Measurements from ENCODE around the gene MEIS1. TPM values are rescaled to one million over a fixed set of nuclear protein-coding genes. Genes with fewer than 3 reads are reported as not detected.

Gene MEIS1
- total RNA-seq, 3 donors from 2014 or later: 23.0 to 37.9 (median 37.0) TPM

DNA sequence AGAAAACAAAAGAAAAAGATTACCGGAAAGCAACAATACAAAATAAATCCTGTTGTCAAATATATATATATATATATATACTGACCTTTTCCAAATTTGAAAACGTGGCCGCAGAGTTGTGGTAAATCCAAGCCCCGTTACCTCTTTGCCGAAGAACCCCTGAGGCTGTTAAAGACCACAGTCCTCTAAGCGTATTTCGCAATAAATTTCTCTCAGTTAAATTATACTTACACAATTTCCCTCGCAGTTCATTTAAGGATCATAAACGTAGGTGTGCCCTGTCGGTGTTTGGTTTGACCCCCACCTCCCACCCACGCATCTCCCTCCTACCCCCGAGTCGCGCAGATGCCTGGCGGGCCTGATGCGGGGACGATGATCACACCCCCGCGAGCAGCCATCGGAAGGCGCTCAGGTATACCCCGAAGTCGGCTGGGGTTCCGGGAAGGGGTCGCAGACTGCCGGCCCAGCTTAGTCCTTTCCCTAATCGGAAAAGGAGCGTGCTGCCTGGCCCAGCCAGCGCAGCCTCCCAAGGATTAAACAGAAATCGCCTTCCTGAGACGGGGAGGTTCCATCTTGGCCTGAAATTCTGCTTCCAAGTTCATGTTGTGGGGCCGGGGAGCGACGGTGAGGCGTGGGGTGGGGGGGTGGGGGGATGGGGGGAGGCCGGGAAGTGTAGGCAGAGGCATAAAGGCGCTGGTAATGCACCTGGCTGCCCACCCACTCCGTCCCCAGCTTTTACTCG lies 2.9 kb upstream of the MEIS1 start:
- H3K9me3 ChIP-seq: no peaks in the 10 kb centered on the region
- intact Hi-C loops (cut with DNase I; ENCODE audit: low total_unique reads): loop anchor here (10.0 kb wide), 1 partner anchor 143 kb away; no protein-coding TSS in a partner anchor
- no peak for DNase-seq (ENCODE audit: low spot score in 2 of 2)
- H3K4me3 ChIP-seq: peak overlapping the region in 2 of 3 donors; percentile 76 to 77
- H3K27ac ChIP-seq: peak overlapping the region; percentile 83 to 89
- H3K4me1 ChIP-seq: no peaks in the 10 kb centered on the region
- H3K27me3 ChIP-seq: no peaks in the 10 kb centered on the region
- H3K36me3 ChIP-seq: no peaks in the 10 kb centered on the region
- no peak for TF ChIP-seq CTCF (IDR thresholded peaks at IDR 0.05)
- TF ChIP-seq POLR2AphosphoS5 (IDR thresholded peaks at IDR 0.05): no peak
- TF ChIP-seq POLR2A (IDR thresholded peaks at IDR 0.05): no peak

DNA sequence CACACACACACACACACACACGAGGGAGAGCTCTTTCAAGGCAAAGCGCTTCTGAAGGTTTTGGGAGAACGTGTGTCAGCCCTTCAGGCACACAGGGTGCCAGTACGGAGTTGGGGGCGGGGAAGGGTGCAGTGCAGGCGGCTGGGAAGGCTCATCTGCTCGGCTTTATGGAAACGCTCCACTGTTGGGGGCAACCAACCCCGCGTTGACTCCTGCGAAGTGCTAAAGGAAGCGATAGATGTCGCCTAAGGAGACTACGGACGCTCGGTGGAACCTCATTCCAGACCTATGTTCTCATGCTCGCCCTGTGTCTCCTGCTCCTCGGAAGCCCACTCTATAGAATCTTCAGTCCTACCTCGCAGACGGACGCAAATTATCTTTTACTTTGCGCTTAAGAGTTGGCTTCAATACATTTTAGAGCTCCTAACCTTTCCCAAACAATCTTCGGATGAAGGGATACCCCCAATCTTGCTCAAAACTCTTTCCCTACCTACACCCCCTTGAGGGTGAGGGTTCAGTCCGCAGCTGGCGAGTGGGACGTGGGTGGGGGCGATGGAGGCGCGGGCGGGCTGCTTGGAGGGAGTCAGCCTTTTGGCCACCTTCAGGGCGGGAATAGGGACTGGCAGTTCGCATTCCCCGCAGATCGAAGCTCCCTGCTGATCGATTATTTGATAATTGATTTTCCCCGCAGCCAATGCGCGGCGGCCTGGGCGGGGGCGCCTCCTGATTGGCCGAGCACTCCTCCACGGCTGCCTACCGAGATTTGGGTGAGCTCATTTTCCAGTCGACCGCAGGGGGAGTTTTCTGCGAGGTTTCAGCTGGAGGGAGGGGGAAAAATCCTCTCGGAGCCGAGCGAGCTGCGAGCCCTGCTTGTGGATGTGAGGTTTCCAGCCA lies 1.9 kb upstream of the MEIS1 start:
- intact Hi-C loops (cut with DNase I; ENCODE audit: low total_unique reads): loop anchor here (10.0 kb wide), 1 partner anchor 142 kb away; no protein-coding TSS in a partner anchor
- Histone ChIP-seq H3K27me3 (no peaks in the 10 kb centered on the region), H3K4me3 (peak overlapping the region; percentile 69 to 77 (median 76)), H3K27ac (peak overlapping the region; percentile 83 to 89), H3K9me3 (no peaks in the 10 kb centered on the region), H3K4me1 (no peaks in the 10 kb centered on the region), H3K36me3 (no peaks in the 10 kb centered on the region)
- peak; percentile 86 to 89 for DNase-seq (ENCODE audit: low spot score in 2 of 2)
- peak in 1 of 3 donors; percentile 43 for TF ChIP-seq CTCF (IDR thresholded peaks at IDR 0.05)
- TF ChIP-seq POLR2AphosphoS5 (IDR thresholded peaks at IDR 0.05): peak; percentile 46 to 69 (median 57)
- TF ChIP-seq POLR2A (IDR thresholded peaks at IDR 0.05): peak; percentile 10

DNA sequence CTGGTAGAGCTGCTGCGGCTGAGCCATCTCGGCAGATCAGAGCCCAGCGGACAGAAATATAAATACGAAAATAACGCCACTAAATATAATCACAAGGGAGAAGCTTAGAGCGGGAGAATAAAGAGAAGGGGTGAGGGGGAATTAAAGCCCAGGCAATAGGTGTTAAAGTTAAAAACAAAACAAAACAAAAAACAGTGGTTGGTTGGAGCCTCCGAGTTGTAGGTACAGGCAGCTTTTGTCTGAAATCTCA lies 1.3 kb upstream of the MEIS1 start:
- H3K4me3 ChIP-seq: peak overlapping the region; percentile 69 to 77 (median 76)
- H3K27ac ChIP-seq: peak overlapping the region; percentile 83 to 89
- intact Hi-C loops (cut with DNase I; ENCODE audit: low total_unique reads): loop anchor here (10.0 kb wide), 1 partner anchor 141 kb away; no protein-coding TSS in a partner anchor
- no peaks in the 10 kb centered on the region for H3K27me3 ChIP-seq
- DNase-seq (ENCODE audit: low spot score in 2 of 2): no peak
- no peaks in the 10 kb centered on the region for H3K9me3 ChIP-seq
- no peak for TF ChIP-seq POLR2AphosphoS5 (IDR thresholded peaks at IDR 0.05)
- TF ChIP-seq POLR2A (IDR thresholded peaks at IDR 0.05): no peak
- no peak for TF ChIP-seq CTCF (IDR thresholded peaks at IDR 0.05)
- H3K36me3 ChIP-seq: no peaks in the 10 kb centered on the region
- no peaks in the 10 kb centered on the region for H3K4me1 ChIP-seq

DNA sequence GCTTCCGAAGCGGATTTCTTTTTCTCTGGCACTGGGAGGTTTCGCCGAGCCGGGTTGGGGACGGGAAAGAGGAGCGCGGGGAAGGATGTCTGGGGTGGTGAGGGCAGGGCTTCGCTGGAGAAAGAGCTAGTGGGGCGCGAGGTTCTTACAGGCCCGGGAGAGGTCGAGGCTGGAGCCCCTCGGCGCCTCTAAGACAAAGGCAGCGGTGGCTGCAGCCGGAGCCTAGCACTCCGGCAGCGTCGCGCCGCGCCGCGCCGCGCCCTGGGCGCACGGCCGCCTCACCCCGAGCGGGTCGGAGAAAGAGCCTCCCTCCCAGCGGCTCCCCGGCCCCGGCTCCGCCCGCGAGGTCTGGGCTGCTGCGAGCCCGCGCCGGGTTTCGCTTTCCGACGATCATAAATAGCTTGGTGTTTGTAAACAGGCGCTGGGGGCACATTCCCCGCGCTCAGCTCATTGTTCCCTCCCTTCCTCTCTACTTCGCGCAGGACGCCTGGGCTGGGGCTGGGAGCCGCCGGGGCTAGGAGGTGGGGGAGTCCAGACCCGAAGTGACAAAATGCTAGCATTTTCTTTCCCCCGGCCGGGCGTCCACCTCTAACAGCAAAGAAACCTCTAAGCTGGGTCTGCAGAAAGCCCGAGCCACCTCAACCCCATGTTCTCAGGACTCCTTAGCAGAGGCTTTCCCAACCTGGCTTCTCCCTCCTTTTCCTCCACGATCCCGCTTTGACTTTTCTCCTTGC lies 813 bp upstream of the MEIS1 start:
- H3K9me3 ChIP-seq: no peaks in the 10 kb centered on the region
- H3K27ac ChIP-seq: peak overlapping the region; percentile 83 to 89
- H3K4me1 ChIP-seq: no peaks in the 10 kb centered on the region
- DNase-seq (ENCODE audit: low spot score in 2 of 2): no peak
- peak overlapping the region; percentile 69 to 77 (median 76) for H3K4me3 ChIP-seq
- no peaks in the 10 kb centered on the region for H3K27me3 ChIP-seq
- no peaks in the 10 kb centered on the region for H3K36me3 ChIP-seq
- intact Hi-C loops (cut with DNase I; ENCODE audit: low total_unique reads): loop anchor here (10.0 kb wide), 1 partner anchor 141 kb away; no protein-coding TSS in a partner anchor
- no peak for TF ChIP-seq CTCF (IDR thresholded peaks at IDR 0.05)
